Tibial nerve (tissue), 4 donors: Measurements from ENCODE around the gene KANSL1L. TPM values are rescaled to one million over a fixed set of nuclear protein-coding genes. Genes with fewer than 3 reads are reported as not detected.
"Not testable (repeated sequence)": the region's sequence is repeated elsewhere in the genome, so short reads cannot be mapped to it uniquely, and the experiment has no call there.

Experiments
- DNase-seq, 2 donors: peaks; one replicate each; pipeline ENCODE4 v3.0.0-alpha.2; 2019; ENCODE audit warnings: low spot score in 2 of 2
- H3K27ac ChIP-seq, 4 donors: fragments of 200-600 bp; sonication (generic) in 3 of 4; one replicate each; pipeline ENCODE4 v1.5.1; 2017 to 2019; ENCODE audit warnings: mild to moderate bottlenecking in 1 of 4
- H3K27me3 ChIP-seq, 2 donors: fragments of 200-600 bp; sonication (generic) in 1 of 2; one replicate each; pipeline versions ENCODE4 v1.5.1 to v1.6.0; 2017 to 2019
- H3K36me3 ChIP-seq, 3 donors: fragments of 200-600 bp; sonication (generic); one replicate each; pipeline ENCODE4 v1.5.1; 2018 to 2019
- H3K4me1 ChIP-seq, 4 donors: fragments of 200-600 bp; sonication (generic) in 3 of 4; one replicate each; pipeline ENCODE4 v1.5.1; 2017 to 2019
- H3K4me3 ChIP-seq, 4 donors: fragments of 200-600 bp; sonication (generic) in 3 of 4; one replicate each; pipeline ENCODE4 v1.5.1; 2017 to 2019; ENCODE audit warnings: mild to moderate bottlenecking in 1 of 4, moderate library complexity in 1 of 4
- H3K9me3 ChIP-seq, 4 donors: fragments of 200-600 bp; sonication (generic) in 3 of 4; one replicate each; pipeline ENCODE4 v1.5.1; 2017 to 2019
- CTCF ChIP-seq, 5 experiments: fragments of 200-600 bp in 3 of 5; fragments of 450-650 bp in 2 of 5; sonication (generic) in 3 of 5; IDR thresholded peaks; one replicate each; pipeline ENCODE4 v1.5.1; 2016 to 2019; ENCODE audit warnings: antibody characterized with exemption in 5 of 5, mild to moderate bottlenecking in 3 of 5, moderate library complexity in 2 of 5
- EP300 ChIP-seq, 2 donors: sonication (generic); formaldehyde crosslinking; IDR thresholded peaks; one replicate each; pipeline ENCODE4 v1.6.1; 2017; ENCODE audit warnings: antibody characterized with exemption in 2 of 2, mild to moderate bottlenecking in 1 of 2
- POLR2A ChIP-seq, 2 donors: fragments of 450-650 bp; IDR thresholded peaks; one replicate each; pipeline ENCODE4 v1.6.1; 2017; ENCODE audit warnings: antibody characterized with exemption in 2 of 2, mild to moderate bottlenecking in 2 of 2, moderate library complexity in 2 of 2
- whole genome bisulfite sequencing, 2 donors: methylation state at CpG; one replicate each; pipeline ENCODE4 v1.1.5; 2018; 5-methylcytosine and 5-hydroxymethylcytosine counted together
- total RNA-seq, 4 donors: library from RNA; depleted of rRNA; stranded (reverse); fragments of >200 nt; gene quantifications; one replicate each; pipeline ENCODE4 v1.1.0, GENCODE V29; 2016

KANSL1L gene
- total RNA-seq, 4 donors from 2014 or later, result 87.0 to 141 (median 111) TPM

- peaks cover 0 to 19% (median 0%) of the 10 kb centered on the region in 4 donors for H3K4me1 ChIP-seq
- H3K36me3 ChIP-seq, result peaks cover 0 to 41% (median 0%) of the 10 kb centered on the region in 3 donors
- H3K27ac ChIP-seq, DNase-seq, H3K27me3 ChIP-seq, H3K4me3 ChIP-seq: not testable (repeated sequence)
- peaks cover 0 to 29% (median 9%) of the 10 kb centered on the region in 4 donors for H3K9me3 ChIP-seq
- 72 to 74% methylated on average over 2 to 3 of the region's 3 CpGs for WGBS, 2 donors
Measured at GRCh38 chr2:210181033-210181605, 9.9 kb upstream of the KANSL1L start.

DNA sequence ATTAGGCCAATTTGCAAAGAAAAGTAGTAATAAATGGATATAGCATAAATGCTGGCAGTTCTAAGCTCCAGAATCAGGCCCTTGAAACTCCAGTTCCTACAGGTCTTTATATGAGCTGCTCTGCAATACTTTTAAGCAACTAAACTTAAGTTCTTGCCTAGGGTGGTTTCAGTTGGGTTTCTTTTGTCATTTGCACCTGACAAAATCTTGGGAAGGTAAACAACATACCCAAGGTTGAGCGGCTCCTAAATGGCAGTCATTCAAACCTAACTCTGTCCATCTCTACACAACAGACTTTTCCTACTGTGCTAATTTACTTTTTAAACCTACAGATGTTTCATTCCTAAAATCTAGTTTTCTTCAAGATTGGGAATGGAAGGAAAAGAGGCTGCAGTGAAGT is 9.3 kb upstream of the KANSL1L start:
- Histone ChIP-seq H3K4me1 (peaks cover 0 to 19% (median 0%) of the 10 kb centered on the region in 4 donors), H3K36me3 (peaks cover 0 to 34% (median 0%) of the 10 kb centered on the region in 3 donors), H3K27ac (no peak overlapping the region), H3K4me3 (no peak overlapping the region), H3K9me3 (peaks cover 0 to 23% (median 7%) of the 10 kb centered on the region in 4 donors), H3K27me3 (no peaks in the 10 kb centered on the region)
- 96 to 100% methylated on average over 1 of the region's 1 CpG for WGBS, 2 donors
- DNase-seq, result no peak
- TF ChIP-seq CTCF (IDR thresholded peaks at IDR 0.05) (no peak), POLR2A (IDR thresholded peaks at IDR 0.05) (no peak), EP300 (IDR thresholded peaks at IDR 0.05) (no peak)

DNA sequence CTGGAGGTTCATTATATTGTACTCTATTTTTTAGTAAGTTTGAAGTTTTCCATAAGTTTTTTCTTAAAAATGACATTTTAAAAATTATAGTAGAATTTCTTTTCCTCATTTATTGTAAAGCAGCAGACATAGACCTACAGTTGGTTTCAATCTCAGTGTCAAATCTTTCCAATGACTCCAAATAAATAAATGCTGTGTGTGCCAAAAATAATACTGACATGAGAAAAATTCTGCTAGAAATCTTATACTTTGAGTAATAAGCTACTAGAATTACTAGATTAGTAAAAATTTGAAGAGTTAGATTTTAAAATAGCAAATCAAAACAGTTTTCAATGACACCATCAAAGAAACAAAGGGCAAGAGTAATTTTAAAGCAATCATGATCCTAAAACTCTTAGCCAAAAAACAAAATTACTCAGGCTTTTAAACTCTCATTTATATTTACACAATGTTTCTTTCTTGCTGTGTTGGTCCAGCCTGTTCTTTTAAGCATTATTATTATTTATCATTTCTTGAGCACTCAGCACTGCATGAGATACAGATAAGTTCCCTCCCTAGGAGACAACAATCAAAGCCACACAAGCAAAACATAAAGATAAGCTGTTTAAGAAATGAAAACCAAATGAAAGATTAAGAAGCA is 8.3 kb upstream of the KANSL1L start:
- no peaks in the 10 kb centered on the region for H3K27me3 ChIP-seq
- peak overlapping the region in 1 of 4 donors; percentile 55 for H3K27ac ChIP-seq
- peaks cover 0 to 24% (median 0%) of the 10 kb centered on the region in 3 donors for H3K36me3 ChIP-seq
- peaks cover 0 to 13% (median 3%) of the 10 kb centered on the region in 4 donors for H3K9me3 ChIP-seq
- peaks cover 0 to 19% (median 0%) of the 10 kb centered on the region in 4 donors for H3K4me1 ChIP-seq
- H3K4me3 ChIP-seq, result no peak overlapping the region
- TF ChIP-seq EP300 (IDR thresholded peaks at IDR 0.05), result no peak
- TF ChIP-seq POLR2A (IDR thresholded peaks at IDR 0.05), result no peak
- no peak for TF ChIP-seq CTCF (IDR thresholded peaks at IDR 0.05)
- no peak for DNase-seq

GRCh38 chr2:210177769-210178168 is 6.6 kb upstream of the KANSL1L start:
- TF ChIP-seq EP300 (IDR thresholded peaks at IDR 0.05), result no peak
- TF ChIP-seq POLR2A (IDR thresholded peaks at IDR 0.05), result no peak
- TF ChIP-seq CTCF (IDR thresholded peaks at IDR 0.05), result no peak
- Histone ChIP-seq H3K9me3 (peaks cover 0 to 2% (median 0%) of the 10 kb centered on the region in 4 donors), H3K36me3 (peaks cover 0 to 19% (median 0%) of the 10 kb centered on the region in 3 donors), H3K27ac (no peak overlapping the region), H3K4me1 (peaks cover 0 to 21% (median 0%) of the 10 kb centered on the region in 4 donors), H3K27me3 (no peaks in the 10 kb centered on the region), H3K4me3 (no peak overlapping the region)
- DNase-seq, result no peak
- 86 to 94% methylated on average over 1 of the region's 1 CpG for WGBS, 2 donors

DNA sequence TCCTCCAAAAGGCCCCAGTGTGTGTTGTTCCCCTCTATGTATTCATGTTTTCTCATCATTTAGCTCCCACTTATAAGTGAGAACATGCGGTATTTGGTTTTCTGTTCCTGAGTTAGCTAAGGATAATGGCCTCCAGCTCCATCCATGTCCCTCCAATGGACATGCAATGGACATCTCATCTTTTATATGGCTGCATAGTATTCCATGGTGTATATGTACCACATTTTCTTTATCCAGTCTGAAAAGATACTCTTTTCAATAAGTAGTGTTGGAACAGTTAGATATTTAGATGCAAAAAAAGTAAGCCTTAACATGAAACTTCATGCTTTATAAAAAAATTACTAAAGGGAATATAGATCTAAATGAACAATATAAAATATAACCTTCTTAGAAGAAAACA is 5.9 kb upstream of the KANSL1L start:
- not testable (repeated sequence) for DNase-seq, H3K27me3 ChIP-seq, H3K27ac ChIP-seq, H3K9me3 ChIP-seq, H3K4me3 ChIP-seq
- Histone ChIP-seq H3K36me3 (peaks cover 0 to 17% (median 0%) of the 10 kb centered on the region in 3 donors), H3K4me1 (peaks cover 0 to 28% (median 0%) of the 10 kb centered on the region in 4 donors)
- WGBS, 2 donors, result 95 to 100% methylated on average over 1 of the region's 1 CpG

DNA sequence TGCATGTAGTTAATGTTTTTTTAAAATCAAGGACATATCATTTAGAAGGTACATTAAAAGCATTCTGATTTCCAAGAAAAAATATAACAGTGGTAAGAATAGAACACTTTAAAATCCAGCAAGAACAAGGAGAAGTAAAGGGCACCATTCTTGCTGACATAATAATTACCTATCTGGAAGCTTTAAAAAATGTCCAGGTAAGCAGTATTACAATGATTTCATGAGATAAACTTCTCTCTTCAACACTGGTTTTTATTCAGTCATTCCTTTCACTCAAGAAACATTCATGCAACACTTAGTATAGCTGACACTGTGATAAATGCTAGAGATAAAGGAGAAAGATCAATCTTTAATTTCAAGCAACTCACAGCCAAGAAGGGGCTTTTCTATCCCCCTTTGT is 2.9 kb upstream of the KANSL1L start:
- H3K4me1 ChIP-seq, result peaks cover 0 to 13% (median 0%) of the 10 kb centered on the region in 4 donors
- no peak for DNase-seq
- H3K36me3 ChIP-seq, result peaks cover 0 to 12% (median 0%) of the 10 kb centered on the region in 3 donors
- no peak for TF ChIP-seq EP300 (IDR thresholded peaks at IDR 0.05)
- TF ChIP-seq POLR2A (IDR thresholded peaks at IDR 0.05), result no peak
- TF ChIP-seq CTCF (IDR thresholded peaks at IDR 0.05), result no peak
- H3K27me3 ChIP-seq, result no peaks in the 10 kb centered on the region
- no peak overlapping the region for H3K4me3 ChIP-seq
- H3K27ac ChIP-seq, result no peak overlapping the region
- no peaks in the 10 kb centered on the region for H3K9me3 ChIP-seq
